ENCODE measurements around the gene ATXN7L1. TPM values are rescaled to one million over a fixed set of nuclear protein-coding genes. Genes with fewer than 3 reads are reported as not detected.

ATXN7L1 gene
- total and polyA plus RNA-seq, 2 experiments from 2014 or later: 6.4 to 8.6 TPM

DNA sequence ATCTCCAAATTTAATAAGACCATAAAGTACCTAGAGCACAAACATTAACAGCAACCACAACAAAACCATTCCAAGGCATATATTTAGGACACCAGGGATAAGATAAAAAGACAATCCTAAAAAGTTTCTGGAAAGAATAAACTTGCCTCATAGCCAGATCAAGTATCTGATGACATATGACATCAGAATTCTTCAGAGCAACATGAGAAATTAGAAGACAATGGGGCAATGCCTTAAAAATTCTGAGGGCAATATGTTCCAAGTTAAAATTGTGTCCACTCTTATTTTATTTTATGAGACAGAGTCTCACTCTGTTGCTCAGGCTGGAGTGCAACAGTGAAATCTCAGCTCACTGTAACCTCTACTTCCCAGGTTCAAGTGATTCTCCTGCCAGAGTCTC lies 297.9 kb downstream of the ATXN7L1 start:
- Histone ChIP-seq H3K36me3 (no peaks in the 10 kb centered on the region), H3K4me1 (ENCODE audit: low read depth) (no peaks in the 10 kb centered on the region), H3K9me3 (ENCODE audit: low read depth) (no peaks in the 10 kb centered on the region), H3K4me3 (no peak overlapping the region), H3K27me3 (no peaks in the 10 kb centered on the region), H3K27ac (no peak overlapping the region)
- no peak for TF ChIP-seq CTCF (IDR thresholded peaks at IDR 0.05; ENCODE audit: low read depth, low read length)
- DNase-seq (ENCODE audit: low read depth in 1 of 2, low spot score in 1 of 2): no peak

DNA sequence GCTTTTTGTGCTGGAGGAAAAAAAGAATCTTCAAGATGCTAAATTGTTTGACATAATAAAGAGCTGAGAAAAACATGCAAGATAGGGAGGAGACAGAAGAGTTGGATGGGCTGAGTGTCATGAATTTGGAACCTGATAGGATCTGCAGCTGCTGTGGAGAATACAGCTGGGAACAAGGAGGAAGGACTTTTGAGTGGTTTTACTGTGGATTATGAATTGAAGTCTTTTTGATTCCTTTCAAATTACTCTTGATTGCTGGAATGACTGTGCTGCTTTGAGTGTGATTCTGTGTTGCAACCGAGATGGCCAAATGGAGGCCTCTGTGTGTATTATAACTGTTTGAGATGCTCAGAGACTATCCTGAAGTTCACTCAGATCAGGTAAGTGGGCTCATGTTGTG lies 299.1 kb downstream of the ATXN7L1 start:
- no peak for TF ChIP-seq CTCF (IDR thresholded peaks at IDR 0.05; ENCODE audit: low read depth, low read length)

GRCh38 chr7:105571891-105572290 lies 304.5 kb downstream of the ATXN7L1 start:
- no peak for TF ChIP-seq CTCF (IDR thresholded peaks at IDR 0.05; ENCODE audit: low read depth, low read length)
- no peaks in the 10 kb centered on the region for H3K4me1 ChIP-seq (ENCODE audit: low read depth)

More for the DNA sequence above, 299.1 kb downstream of the ATXN7L1 start:
- Histone ChIP-seq H3K9me3 (ENCODE audit: low read depth) (no peaks in the 10 kb centered on the region), H3K27ac (no peak overlapping the region), H3K27me3 (no peaks in the 10 kb centered on the region), H3K4me1 (ENCODE audit: low read depth) (no peaks in the 10 kb centered on the region), H3K36me3 (no peaks in the 10 kb centered on the region), H3K4me3 (no peak overlapping the region)
- DNase-seq (ENCODE audit: low read depth in 1 of 2, low spot score in 1 of 2): no peak

DNA sequence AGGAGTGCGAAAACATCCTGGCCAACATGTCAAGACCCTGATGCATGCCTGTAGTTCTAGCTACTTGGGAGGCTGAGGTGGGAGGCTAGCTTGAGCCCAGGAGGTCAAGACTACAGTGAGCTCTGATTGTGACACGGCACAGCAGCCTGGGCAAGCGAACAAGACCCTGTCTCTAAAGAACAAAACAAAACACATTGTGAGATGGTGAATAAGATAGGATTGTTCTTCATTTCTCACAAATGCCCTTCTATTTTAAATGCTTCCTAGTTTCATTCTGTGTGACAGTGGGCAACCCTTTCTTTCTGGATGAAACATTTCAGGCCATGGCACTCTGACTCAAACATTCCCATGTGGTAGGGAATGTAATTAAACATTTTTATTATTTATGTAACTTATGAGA lies 308.6 kb downstream of the ATXN7L1 start:
- no peaks in the 10 kb centered on the region for H3K4me1 ChIP-seq (ENCODE audit: low read depth)
- no peak overlapping the region for H3K27ac ChIP-seq
- H3K4me3 ChIP-seq: no peak overlapping the region
- H3K27me3 ChIP-seq: no peaks in the 10 kb centered on the region
- H3K9me3 ChIP-seq (ENCODE audit: low read depth): no peaks in the 10 kb centered on the region
- no peak for TF ChIP-seq CTCF (IDR thresholded peaks at IDR 0.05; ENCODE audit: low read depth, low read length)
- no peak for DNase-seq (ENCODE audit: low read depth in 1 of 2, low spot score in 1 of 2)
- H3K36me3 ChIP-seq: peaks cover 46% of the 10 kb centered on the region

More at GRCh38 chr7:105571891-105572290, 304.5 kb downstream of the ATXN7L1 start:
- no peak for DNase-seq (ENCODE audit: low read depth in 1 of 2, low spot score in 1 of 2)
- Histone ChIP-seq H3K36me3 (peaks cover 10% of the 10 kb centered on the region), H3K27ac (no peak overlapping the region), H3K4me3 (no peak overlapping the region), H3K9me3 (ENCODE audit: low read depth) (no peaks in the 10 kb centered on the region), H3K27me3 (no peaks in the 10 kb centered on the region)

DNA sequence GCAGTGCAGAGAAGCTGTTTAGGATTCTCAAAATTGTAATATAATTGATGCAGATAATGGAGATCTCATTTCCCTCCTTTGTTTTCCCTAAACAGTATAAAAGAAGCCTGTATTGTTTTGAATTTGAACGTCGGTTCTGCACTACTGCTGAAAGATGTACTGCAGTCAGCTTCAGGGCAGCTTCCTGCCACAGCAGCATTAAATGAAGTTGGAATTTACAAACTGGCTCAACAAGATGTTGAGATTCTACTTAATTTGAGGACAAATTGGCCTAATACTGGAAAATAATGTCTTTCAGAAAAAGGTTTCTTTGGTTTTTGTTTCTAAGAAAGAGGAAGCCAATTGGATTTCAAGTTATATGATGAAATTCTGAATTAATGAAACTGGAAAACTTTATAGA lies 309.4 kb downstream of the ATXN7L1 start:
- no peaks in the 10 kb centered on the region for H3K9me3 ChIP-seq (ENCODE audit: low read depth)
- DNase-seq (ENCODE audit: low read depth in 1 of 2, low spot score in 1 of 2): no peak
- H3K27ac ChIP-seq: no peak overlapping the region
- H3K27me3 ChIP-seq: no peaks in the 10 kb centered on the region
- no peaks in the 10 kb centered on the region for H3K4me1 ChIP-seq (ENCODE audit: low read depth)
- peaks cover 48% of the 10 kb centered on the region for H3K36me3 ChIP-seq
- H3K4me3 ChIP-seq: no peak overlapping the region
- TF ChIP-seq CTCF (IDR thresholded peaks at IDR 0.05; ENCODE audit: low read depth, low read length): no peak

GRCh38 chr7:105565190-105565589 lies 311.2 kb downstream of the ATXN7L1 start:
- peaks cover 56% of the 10 kb centered on the region for H3K36me3 ChIP-seq
- H3K4me1 ChIP-seq (ENCODE audit: low read depth): no peaks in the 10 kb centered on the region
- no peak overlapping the region for H3K27ac ChIP-seq
- TF ChIP-seq CTCF (IDR thresholded peaks at IDR 0.05; ENCODE audit: low read depth, low read length): no peak
- no peaks in the 10 kb centered on the region for H3K9me3 ChIP-seq (ENCODE audit: low read depth)
- no peak overlapping the region for H3K4me3 ChIP-seq
- DNase-seq (ENCODE audit: low read depth in 1 of 2, low spot score in 1 of 2): no peak
- H3K27me3 ChIP-seq: no peaks in the 10 kb centered on the region
